ENCODE measurements around the gene POLN.

Gene POLN

DNA sequence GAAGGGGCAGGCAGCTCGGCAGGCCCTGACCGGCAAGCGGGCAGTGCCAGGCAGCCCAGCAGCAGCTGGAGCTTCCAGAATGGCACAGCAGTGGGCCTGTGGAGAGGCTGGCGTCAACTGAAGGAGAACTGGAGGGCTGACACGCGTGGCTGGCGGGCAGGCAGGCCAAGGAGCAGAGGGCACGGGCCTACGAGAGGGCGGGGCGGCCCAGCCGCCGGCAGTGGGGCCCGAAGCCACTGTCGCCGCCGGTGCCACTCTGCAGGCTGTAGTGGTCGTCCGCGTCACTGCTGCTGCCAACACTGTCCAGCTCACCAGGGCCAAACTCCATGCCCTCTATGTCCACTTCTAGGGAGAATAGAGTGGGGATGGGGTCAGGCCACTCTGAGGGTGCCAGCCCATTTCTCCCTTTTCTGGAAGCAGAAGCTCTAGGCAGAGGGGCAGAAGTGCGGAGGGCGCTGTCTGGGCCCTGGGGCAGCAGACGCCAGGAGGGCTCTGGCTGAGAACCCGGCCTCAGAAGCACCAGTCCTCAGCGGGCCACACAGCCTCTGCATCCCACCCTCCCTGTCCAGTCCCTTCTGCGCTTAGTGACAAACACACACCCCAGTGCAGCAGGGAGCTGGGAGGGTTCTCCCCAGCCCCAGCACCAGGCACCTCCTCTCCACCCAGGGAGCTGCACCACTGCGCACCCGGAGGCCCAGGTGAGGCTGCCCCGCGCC is 8.6 kb upstream of the POLN start:
- no peak for TF ChIP-seq CTCF (conservative IDR thresholded peaks at IDR 0.05)
- no peak overlapping the region for H3K27ac ChIP-seq

DNA sequence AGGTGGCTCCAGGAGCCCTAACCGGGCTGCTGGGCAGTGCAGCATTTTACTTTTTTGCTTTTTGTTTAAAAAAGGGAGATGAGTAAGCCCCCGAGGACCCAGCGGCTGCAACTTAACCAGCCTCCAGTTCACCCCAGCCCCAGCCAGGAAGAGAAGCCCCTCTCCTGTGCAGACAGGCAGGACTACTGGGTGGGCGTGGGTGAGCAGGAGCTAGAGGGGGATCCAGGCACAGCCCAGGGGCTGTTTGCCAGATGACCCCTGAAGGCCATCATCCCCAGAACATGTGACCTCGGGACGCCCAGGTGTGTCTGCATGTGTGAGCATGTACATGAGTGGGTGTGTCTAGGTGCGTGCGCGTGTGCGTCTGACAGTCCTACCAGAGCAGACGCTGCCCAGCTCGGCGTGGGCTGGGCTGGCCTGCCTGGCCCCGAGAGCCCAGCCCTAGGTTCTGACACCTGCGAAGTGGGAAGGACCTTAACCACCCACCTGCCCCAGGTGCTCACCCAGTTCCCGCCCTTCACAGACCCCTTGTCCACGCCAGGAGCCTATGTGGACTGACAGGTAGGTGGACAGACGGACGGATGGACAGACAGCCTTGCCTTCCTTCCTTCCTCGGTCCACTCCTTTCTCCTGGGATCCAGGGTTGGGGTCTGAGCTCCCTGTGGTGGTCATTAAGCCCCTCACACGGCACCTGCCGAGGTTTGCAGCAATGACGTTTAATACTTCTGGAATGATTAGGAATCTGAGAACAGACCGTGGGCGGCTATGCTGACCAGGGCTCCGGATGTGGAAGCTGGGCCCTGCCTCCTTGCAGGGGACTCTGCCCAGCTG is 7.8 kb upstream of the POLN start:
- no peak overlapping the region for H3K27ac ChIP-seq
- TF ChIP-seq CTCF (conservative IDR thresholded peaks at IDR 0.05) = no peak

DNA sequence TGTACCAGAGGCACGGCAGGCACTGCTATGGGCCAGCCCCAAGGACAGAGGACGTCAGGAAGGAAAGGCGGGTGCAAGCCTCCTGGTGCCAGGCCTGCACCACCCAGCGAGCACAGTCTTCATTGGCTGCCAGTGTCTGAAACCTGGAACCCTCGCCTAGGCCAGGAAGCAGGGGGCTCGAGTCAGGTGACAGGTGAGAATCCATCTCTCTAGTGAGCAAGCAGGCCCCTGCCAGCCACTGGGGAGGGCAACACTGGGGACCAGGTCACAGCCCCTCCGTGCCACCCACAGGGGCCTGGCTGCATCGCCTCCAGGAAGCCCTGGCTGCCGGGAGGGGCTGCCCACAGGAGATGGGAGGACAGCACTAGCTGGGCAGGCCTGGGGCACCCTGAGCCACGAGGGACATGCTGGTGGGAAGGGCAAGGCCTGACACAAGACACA is 6.9 kb upstream of the POLN start:
- no peak for TF ChIP-seq CTCF (conservative IDR thresholded peaks at IDR 0.05)
- H3K27ac ChIP-seq = no peak overlapping the region

- no peak overlapping the region for H3K27ac ChIP-seq
- TF ChIP-seq CTCF (conservative IDR thresholded peaks at IDR 0.05) = no peak
Observed at GRCh38 chr4:2248044-2248780, 6.3 kb upstream of the POLN start.

DNA sequence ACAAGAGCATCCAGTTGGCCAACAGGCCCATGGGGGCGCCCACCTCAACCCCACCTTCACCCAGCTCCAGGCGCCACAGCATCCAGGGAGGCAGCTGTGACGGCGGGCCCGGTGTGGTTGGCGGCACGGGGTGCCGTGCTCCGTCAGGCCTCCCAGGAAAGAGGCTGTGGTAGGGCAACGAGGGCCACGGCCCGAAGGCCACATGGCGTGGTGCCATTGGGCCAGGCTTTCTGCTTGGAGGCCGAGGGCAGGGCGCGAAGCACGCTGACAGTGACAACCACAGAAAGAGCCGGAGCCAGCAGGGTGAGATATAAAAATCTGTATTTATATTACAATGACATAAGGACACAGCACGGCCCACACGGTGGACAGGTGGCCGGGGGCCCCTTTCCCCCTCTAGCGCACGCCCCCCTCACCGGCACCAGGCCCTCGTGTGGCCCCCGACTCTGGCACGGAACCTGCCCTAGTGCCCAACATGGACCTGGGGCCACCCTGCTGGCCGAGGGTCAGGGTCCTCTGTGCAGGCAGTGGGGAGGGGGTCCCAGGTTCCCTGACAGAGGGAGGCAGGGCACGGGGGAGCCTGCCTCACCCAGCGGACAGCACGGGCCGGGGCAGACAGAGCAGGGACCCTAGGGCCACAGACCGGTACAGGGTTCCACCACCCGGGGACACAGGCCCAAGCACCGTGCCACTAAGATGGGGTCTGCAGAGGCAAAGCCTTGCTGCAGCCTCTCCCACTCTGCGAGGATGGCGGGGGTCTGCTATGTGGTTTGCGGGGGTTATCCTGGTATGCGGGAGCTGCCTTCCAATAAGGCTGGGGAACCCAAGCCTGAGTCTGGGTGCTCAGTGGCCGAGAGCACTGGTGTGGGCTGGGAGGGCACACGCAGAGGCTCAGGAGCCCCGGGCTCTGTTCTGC is 5.5 kb upstream of the POLN start:
- H3K27ac ChIP-seq = no peak overlapping the region
- no peak for TF ChIP-seq CTCF (conservative IDR thresholded peaks at IDR 0.05)

GRCh38 chr4:2246384-2247127 is 4.6 kb upstream of the POLN start:
- H3K27ac ChIP-seq = no peak overlapping the region
- no peak for TF ChIP-seq CTCF (conservative IDR thresholded peaks at IDR 0.05)
